ENCODE results near the gene CD109.
"Not testable (repeated sequence)": the region's sequence is repeated elsewhere in the genome, so short reads cannot be mapped to it uniquely, and the experiment has no call there.

- TF ChIP-seq, protein P1, sequence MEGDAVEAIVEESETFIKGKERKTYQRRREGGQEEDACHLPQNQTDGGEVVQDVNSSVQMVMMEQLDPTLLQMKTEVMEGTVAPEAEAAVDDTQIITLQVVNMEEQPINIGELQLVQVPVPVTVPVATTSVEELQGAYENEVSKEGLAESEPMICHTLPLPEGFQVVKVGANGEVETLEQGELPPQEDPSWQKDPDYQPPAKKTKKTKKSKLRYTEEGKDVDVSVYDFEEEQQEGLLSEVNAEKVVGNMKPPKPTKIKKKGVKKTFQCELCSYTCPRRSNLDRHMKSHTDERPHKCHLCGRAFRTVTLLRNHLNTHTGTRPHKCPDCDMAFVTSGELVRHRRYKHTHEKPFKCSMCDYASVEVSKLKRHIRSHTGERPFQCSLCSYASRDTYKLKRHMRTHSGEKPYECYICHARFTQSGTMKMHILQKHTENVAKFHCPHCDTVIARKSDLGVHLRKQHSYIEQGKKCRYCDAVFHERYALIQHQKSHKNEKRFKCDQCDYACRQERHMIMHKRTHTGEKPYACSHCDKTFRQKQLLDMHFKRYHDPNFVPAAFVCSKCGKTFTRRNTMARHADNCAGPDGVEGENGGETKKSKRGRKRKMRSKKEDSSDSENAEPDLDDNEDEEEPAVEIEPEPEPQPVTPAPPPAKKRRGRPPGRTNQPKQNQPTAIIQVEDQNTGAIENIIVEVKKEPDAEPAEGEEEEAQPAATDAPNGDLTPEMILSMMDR (IDR thresholded peaks at IDR 0.05) = not testable (repeated sequence)
- TF ChIP-seq POLR2A, EP300 (IDR thresholded peaks at IDR 0.05): not testable (repeated sequence)
Observed at GRCh38 chr6:73851048-73851447, 155.0 kb downstream of the CD109 start.
